GM19239 (cell line): Measurements from ENCODE around the gene RFPL4A.

Experiments used
- DNase-seq: peaks from one replicate; pipeline ENCODE4 v3.0.0; 2011; ENCODE audit warnings: low spot score; ENCODE audit not compliant: insufficient read length
- FAIRE-seq: peaks from 2 replicates; lab custom pipeline; 2011; peaks lifted over from hg19 to GRCh38; lab: Jason Lieb, UNC

Gene RFPL4A

DNA sequence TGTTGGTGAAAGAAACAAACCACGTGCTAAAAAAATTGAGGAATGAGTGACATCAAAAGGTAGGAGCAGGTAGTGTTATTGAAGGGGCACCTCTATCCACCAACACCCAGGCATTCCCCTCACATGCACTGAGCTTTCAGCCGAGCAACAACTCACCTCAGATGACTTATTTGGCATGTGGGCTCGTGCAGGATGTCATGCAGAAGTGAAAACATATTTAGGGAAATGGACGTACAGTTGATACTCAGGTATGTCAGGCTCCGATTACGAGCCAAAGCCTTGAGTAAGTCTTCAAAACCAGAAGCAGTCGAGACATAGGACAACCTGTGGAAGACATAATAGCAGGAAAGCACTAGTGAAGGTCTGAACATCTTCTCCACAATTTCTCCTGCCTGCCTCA, 42.5 kb downstream of the RFPL4A start:
- no peak for DNase-seq
- FAIRE-seq = no peak

DNA sequence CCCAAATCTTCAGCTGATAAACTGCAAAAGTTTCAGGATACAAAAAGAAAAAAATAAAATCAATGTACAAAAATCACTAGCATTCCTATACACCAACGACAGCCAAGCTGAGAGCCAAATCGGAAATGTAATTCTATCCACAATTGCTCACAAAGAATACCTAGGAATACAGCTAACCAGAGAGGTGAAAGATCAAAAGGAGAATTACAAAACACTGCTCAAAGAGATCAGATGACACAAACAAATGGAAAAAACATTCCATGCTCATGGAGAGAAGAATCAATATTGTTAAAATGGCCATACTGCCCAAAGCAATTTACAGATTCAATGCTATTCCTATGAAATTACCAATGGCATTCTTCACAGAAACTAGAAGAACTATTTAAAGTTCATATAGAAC, 43.4 kb downstream of the RFPL4A start:
- FAIRE-seq (no peak), DNase-seq (no peak)

DNA sequence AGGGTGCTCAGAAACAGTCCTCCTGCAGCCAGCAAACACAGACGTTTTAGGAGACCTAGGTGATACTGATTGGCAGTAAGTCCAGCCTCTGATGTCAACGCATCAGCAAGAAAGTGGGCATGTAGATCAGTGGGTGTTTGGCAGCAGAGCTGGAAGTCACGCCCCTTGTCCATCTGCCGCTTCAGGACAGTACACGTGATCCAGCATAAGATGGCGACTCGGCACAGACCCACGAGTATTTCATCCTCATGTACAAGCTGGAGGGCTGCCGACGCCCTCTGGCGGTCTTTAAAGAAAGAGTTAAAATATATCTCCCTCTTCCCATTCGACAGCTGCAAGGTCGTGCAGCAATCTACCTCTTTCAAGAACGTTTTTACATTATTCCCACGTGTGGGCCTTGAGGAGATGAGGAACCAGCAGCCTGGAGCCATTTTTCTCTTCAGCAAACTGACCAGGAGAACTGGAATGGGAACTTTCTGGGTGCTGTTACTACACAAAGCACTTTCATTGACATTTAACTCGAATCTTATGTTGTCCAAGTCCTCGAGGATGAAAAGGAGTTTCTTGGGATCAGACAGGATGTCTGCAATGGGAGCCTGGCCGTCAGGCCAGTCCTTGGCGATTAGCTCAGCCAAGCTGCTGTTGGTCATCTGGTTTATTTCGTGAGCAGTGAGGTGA, 50.6 kb downstream of the RFPL4A start:
- DNase-seq (peak; percentile 29), FAIRE-seq (peak; percentile 80)

DNA sequence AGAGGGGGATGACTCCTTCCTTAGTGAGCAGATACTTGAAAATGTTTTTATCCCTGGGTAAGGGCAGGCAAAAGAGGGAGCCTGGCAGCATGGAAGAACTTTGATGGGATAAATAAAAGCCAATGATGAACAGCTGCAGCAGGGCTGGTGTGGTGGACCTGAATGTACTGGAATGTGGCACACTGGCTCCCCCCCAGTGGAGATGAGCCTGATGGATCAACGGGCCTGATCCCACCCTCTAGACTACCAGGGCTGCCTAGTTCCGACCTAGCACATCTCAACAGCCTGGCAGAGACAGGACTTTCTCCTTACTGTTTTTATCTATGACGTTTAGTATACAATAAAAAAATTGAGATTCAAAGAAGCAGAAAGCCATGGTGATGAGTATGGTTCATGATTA, 52.4 kb downstream of the RFPL4A start:
- DNase-seq = no peak
- no peak for FAIRE-seq

DNA sequence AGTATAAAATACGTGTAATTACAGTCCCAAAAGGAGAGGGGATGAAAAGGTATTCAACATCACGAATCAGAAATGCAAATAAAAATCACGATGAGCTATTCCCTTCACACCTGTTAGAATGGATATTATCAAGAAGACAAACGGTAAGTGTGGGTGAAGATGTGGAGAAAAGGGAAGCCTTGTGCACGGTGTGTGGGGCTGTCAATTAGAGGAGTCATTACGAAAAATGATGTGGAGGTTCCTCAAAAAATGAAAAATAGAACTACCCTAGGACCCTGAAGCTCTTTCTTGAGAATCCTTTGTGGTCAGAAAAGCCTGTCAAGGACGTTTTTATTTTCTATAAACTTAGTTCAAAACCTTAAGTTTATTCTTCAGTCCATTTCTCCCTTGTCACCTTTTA, 53.6 kb downstream of the RFPL4A start:
- FAIRE-seq (no peak), DNase-seq (no peak)
